IPS DF 6.9 (cell line): ENCODE data around the gene ARNT2.

ENCODE experiments used
- DNase-seq: peaks from one replicate; pipeline ENCODE4 v3.0.0-alpha.2; 2013; ENCODE audit warnings: low read depth, low spot score
- H3K27ac ChIP-seq: one replicate; pipeline ENCODE4 v1.5.1; 2013; ENCODE audit warnings: low read length, control low read depth
- H3K27me3 ChIP-seq: 2 replicates; pipeline ENCODE4 v1.6.1; 2013; ENCODE audit warnings: mild to moderate bottlenecking, low read length; ENCODE audit not compliant: control insufficient read depth, insufficient read depth
- H3K36me3 ChIP-seq: 2 replicates; pipeline ENCODE4 v1.6.1; 2013; ENCODE audit warnings: low read length; ENCODE audit not compliant: control insufficient read depth, insufficient read depth
- H3K4me1 ChIP-seq: 2 replicates; pipeline ENCODE4 v1.6.1; 2013; ENCODE audit warnings: low read length; ENCODE audit not compliant: control insufficient read depth, insufficient read depth
- H3K4me3 ChIP-seq: 2 replicates; pipeline ENCODE4 v1.5.1; 2013; ENCODE audit warnings: mild to moderate bottlenecking, low read length
- H3K9me3 ChIP-seq: 2 replicates; pipeline ENCODE4 v1.6.1; 2013; ENCODE audit warnings: low read length, inconsistent platforms; ENCODE audit not compliant: control insufficient read depth, insufficient read depth
- WGBS: extraction: QIAGEN DNeasy Blood & Tissue Kit; methylation state at CpG from one replicate; pipeline ENCODE4 v1.1.7; 2013; ENCODE audit warnings: mixed read lengths, missing lambda C conversion rate; ENCODE audit not compliant: insufficient read length, insufficient coverage; 5-methylcytosine and 5-hydroxymethylcytosine counted together

The ARNT2 gene

GRCh38 chr15:80572337-80572736, 168.2 kb downstream of the ARNT2 start:
- no CpG with 5 or more reads among the region's 3 CpGs for WGBS
- Histone ChIP-seq H3K4me3 (no peak overlapping the region), H3K27me3 (no peaks in the 10 kb centered on the region), H3K36me3 (no peaks in the 10 kb centered on the region; the same call in 1 of the 2 replicates), H3K4me1 (peaks cover 3% of the 10 kb centered on the region; the same call in 1 of the 2 replicates), H3K27ac (no peak overlapping the region), H3K9me3 (no peaks in the 10 kb centered on the region)
- DNase-seq, result no peak

DNA sequence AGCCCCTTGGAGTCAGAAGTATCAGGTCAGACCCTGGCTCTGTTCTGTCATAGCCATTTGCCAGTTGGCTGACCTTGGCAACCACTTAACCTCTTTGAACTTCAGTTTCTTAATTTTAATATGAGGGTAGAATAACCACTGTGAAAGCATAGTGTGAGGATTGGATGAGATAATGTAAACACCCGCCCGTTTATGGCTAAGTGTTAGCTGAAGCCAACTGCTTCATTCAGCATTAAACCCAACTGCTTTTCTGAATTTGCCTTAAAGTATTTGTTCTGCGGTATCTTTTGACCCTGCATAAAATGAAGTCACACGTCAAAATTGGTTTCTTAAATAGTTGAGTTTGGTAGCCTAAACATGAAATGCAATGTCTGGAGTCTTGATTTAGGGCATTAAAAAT, 169.4 kb downstream of the ARNT2 start:
- H3K4me3 ChIP-seq, result no peak overlapping the region
- H3K36me3 ChIP-seq, result no peaks in the 10 kb centered on the region; the same call in 1 of the 2 replicates
- WGBS, result no CpG with 5 or more reads among the region's 4 CpGs
- DNase-seq, result no peak
- no peak overlapping the region for H3K27ac ChIP-seq
- no peaks in the 10 kb centered on the region for H3K9me3 ChIP-seq
- no peaks in the 10 kb centered on the region; the same call in 1 of the 2 replicates for H3K4me1 ChIP-seq
- H3K27me3 ChIP-seq, result no peaks in the 10 kb centered on the region

DNA sequence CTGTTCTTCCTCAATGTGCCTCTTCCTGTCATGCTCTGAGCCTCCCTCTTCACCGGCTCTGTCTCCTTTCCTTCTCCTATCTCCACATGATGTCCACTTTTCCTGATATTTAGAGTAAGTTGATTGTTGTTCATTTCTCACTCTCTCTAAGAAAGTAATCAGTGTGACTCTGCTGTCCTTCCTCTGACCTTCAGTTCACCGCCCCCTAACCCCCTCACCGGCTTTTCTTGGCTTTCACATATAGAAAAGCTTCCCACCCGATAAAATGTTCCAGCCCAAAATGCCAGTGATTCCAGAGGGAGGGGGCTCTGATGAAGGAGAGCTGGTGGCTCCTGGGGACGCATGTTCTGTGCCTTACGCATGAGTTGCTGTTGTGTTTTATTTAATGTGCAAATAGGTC, 170.4 kb downstream of the ARNT2 start:
- WGBS, result no CpG with 5 or more reads among the region's 6 CpGs
- H3K4me1 ChIP-seq, result no peaks in the 10 kb centered on the region; the same call in 1 of the 2 replicates
- no peaks in the 10 kb centered on the region; the same call in 1 of the 2 replicates for H3K36me3 ChIP-seq
- no peak for DNase-seq
- no peak overlapping the region for H3K4me3 ChIP-seq
- no peak overlapping the region for H3K27ac ChIP-seq
- H3K9me3 ChIP-seq, result no peaks in the 10 kb centered on the region
- H3K27me3 ChIP-seq, result no peaks in the 10 kb centered on the region

DNA sequence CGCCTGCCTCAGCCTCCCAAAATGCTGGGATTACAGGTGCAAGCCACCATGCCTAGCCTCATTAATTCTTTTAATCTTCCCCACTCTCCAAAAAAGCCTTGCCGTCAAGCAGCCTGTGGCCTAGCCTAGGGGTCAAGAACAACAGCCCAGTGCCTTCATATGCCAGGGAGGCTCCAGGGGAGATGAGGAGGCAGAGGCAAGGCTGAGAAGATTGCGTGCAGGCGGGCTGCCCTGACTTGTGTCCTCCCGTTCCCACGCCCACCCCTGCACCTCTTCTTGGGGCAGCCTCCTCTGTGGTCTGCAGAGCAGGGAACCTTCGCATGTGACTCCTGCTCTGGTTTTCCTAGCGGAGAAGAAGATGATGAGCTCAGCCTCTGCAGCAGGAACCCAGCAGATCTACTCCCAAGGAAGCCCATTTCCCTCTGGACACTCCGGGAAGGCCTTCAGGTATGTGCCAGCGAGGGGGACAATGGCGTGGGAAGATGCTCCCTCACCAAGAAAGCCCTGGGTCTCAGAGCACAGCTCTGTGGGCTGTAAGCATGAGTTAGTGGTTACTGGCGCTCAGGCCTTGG, 172.4 kb downstream of the ARNT2 start:
- H3K4me3 ChIP-seq, result no peak overlapping the region
- H3K4me1 ChIP-seq, result no peaks in the 10 kb centered on the region; the same call in 1 of the 2 replicates
- no peaks in the 10 kb centered on the region for H3K9me3 ChIP-seq
- H3K27me3 ChIP-seq, result no peaks in the 10 kb centered on the region
- H3K36me3 ChIP-seq, result no peaks in the 10 kb centered on the region; the same call in 1 of the 2 replicates
- WGBS, result no CpG with 5 or more reads among the region's 12 CpGs
- H3K27ac ChIP-seq, result no peak overlapping the region
- DNase-seq, result no peak

DNA sequence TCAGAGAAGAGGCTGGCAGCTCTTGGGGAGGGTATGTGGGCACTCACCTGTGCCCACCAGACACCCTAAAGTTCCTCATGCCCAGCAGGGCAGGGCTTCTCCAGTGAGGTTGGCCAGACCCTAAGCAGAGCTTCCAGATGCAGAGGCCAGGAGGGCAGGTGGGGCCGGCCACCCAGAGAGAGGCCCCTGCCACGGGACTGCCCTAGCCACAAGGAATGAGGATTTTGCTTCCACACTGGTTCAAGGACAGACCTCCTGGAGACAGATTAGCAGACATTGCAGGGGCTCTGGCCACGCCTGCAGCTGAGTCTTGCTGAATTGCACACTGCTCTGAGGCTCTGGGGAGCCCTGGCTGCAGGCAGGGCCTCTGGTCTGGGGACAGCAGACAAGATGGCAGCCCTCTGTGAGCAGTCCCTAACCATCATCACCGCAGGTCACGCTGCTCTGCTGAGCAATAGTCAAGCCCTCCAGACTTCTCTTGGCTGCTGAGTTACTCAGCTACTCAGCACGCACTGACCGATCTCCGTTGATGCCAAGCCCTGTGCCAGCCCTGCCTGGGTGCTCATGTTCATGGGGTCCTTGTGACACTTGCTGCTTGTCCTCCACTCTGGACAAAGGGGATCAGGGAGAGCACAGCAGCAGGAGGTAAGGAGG, 173.5 kb downstream of the ARNT2 start:
- H3K4me1 ChIP-seq, result no peaks in the 10 kb centered on the region; the same call in 1 of the 2 replicates
- WGBS, result no CpG with 5 or more reads among the region's 8 CpGs
- no peak overlapping the region for H3K27ac ChIP-seq
- no peaks in the 10 kb centered on the region; the same call in 1 of the 2 replicates for H3K36me3 ChIP-seq
- no peak overlapping the region for H3K4me3 ChIP-seq
- DNase-seq, result no peak
- no peaks in the 10 kb centered on the region for H3K9me3 ChIP-seq
- no peaks in the 10 kb centered on the region for H3K27me3 ChIP-seq

DNA sequence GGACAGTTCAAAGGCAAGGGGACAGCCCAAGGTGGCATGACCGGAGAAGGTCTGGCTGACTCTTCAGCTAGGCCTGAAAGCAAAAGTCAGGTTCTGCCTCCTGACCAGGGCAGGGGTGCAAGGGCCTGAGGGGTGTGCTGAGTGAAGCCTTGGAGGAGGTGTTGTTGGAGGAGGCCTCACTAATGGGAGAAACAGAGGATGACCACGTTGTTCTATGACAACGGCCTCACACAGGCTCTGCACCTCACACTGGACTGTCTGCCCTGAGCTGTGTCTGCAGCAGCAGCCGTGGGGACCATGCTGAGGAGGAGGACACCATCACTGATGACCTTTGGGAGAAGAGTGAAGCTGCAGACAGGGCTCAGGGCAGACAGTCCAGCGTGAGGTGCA, 174.0 kb downstream of the ARNT2 start:
- Histone ChIP-seq H3K36me3 (no peaks in the 10 kb centered on the region; the same call in 1 of the 2 replicates), H3K4me1 (no peaks in the 10 kb centered on the region; the same call in 1 of the 2 replicates), H3K27ac (no peak overlapping the region), H3K9me3 (no peaks in the 10 kb centered on the region), H3K4me3 (no peak overlapping the region), H3K27me3 (no peaks in the 10 kb centered on the region)
- WGBS, result no CpG with 5 or more reads among the region's 5 CpGs
- DNase-seq, result no peak

DNA sequence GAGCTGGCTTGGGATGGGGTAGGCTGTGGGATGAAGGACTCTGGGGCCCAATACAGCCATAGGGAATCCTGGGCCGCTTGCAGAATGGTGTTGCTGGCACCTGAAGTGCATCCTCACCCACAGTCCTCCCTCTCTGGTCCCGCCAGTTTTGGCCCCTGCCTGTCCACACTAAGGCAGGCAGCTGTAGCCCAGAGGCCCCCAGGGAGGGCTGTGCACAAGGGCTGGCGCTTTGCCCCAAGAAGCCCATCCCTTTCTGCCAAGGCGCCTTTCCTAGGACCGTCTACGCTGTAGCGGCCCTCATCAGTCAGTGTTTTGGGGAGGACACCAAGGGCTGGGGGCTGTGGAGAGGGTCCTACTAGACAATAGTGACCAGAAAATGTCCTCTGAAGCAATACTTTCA, 174.7 kb downstream of the ARNT2 start:
- Histone ChIP-seq H3K27me3 (no peaks in the 10 kb centered on the region), H3K4me1 (no peaks in the 10 kb centered on the region; the same call in 1 of the 2 replicates), H3K36me3 (no peaks in the 10 kb centered on the region; the same call in 1 of the 2 replicates), H3K9me3 (no peaks in the 10 kb centered on the region), H3K4me3 (no peak overlapping the region), H3K27ac (no peak overlapping the region)
- no peak for DNase-seq
- WGBS, result no CpG with 5 or more reads among the region's 7 CpGs

- H3K36me3 ChIP-seq, result no peaks in the 10 kb centered on the region; the same call in 1 of the 2 replicates
- WGBS, result no CpG with 5 or more reads among the region's 6 CpGs
- H3K4me1 ChIP-seq, result no peaks in the 10 kb centered on the region
- H3K27ac ChIP-seq, result no peak overlapping the region
- DNase-seq, result no peak
- no peaks in the 10 kb centered on the region for H3K27me3 ChIP-seq
- H3K4me3 ChIP-seq, result no peak overlapping the region
- H3K9me3 ChIP-seq, result no peaks in the 10 kb centered on the region
Observed at GRCh38 chr15:80579611-80580010, 175.4 kb downstream of the ARNT2 start.

GRCh38 chr15:80580106-80580505, 175.9 kb downstream of the ARNT2 start:
- Histone ChIP-seq H3K4me3 (no peak overlapping the region), H3K27me3 (no peaks in the 10 kb centered on the region), H3K4me1 (no peaks in the 10 kb centered on the region), H3K27ac (no peak overlapping the region), H3K36me3 (no peaks in the 10 kb centered on the region; the same call in 1 of the 2 replicates), H3K9me3 (no peaks in the 10 kb centered on the region)
- WGBS, result no CpG with 5 or more reads among the region's 9 CpGs
- no peak for DNase-seq

DNA sequence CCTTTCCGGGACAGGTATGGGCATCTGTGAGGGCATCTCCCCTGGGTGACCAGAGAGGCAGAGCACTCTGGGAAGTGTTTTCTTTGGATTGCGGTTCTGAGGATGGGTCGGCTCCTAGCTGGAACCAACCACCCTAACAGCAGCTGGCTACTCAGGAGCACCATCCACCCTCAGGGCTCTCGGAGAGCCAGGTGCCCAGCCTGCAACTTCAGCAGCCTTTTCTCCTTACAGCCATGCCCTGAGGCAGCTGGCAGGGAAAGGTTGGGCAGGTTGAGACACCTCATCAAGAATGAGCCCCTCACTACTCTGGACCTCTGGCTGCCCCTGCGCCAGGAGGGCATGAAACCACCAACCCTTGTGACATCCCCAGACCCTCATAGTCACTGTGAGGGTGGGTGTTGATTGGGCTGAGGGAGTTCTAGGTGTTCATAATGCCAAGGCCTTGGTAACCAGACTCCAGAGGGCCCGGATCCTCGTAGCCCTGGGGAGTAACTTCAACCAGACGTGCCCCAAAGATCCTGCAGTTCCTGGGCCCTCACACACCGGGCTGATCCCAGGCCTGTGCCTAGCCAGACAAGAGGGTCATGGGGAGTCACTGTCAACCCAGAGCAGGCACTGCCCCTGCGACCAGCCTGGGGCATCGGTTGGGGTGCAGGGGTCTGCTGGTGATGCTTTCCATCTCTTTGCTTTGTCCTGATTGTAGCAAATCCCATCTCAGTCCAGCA, 176.5 kb downstream of the ARNT2 start:
- Histone ChIP-seq H3K27me3 (no peaks in the 10 kb centered on the region), H3K4me3 (no peak overlapping the region), H3K27ac (no peak overlapping the region), H3K36me3 (no peaks in the 10 kb centered on the region; the same call in 1 of the 2 replicates), H3K9me3 (no peaks in the 10 kb centered on the region), H3K4me1 (no peaks in the 10 kb centered on the region)
- WGBS, result no CpG with 5 or more reads among the region's 11 CpGs
- no peak for DNase-seq
